A549 (cell line): ENCODE data around the gene FAM110D.

Source experiments
- EHMT2 ChIP-seq: fragments of 200-600 bp; sonication (generic); IDR thresholded peaks from 2 replicates; pipeline ENCODE4 v1.6.1; 2016; ENCODE audit warnings: antibody characterized with exemption, low read depth, mild to moderate bottlenecking, moderate library complexity
- RARB ChIP-seq: fragments of 250-450 bp; sonication (Bioruptor Pico); IDR thresholded peaks from 2 replicates; pipeline ENCODE4 v1.8.0; 2021; ENCODE audit warnings: mild to moderate bottlenecking, moderate library complexity
- RCOR1 ChIP-seq: fragments of 150-350 bp; IDR thresholded peaks from 2 replicates; pipeline ENCODE4 v1.6.1; 2014; ENCODE audit warnings: antibody characterized with exemption, low read length, low read depth
- RFX5 ChIP-seq: fragments of 450-650 bp; IDR thresholded peaks from 2 replicates; pipeline ENCODE4 v1.7.1; 2014; ENCODE audit warnings: antibody characterized with exemption, mild to moderate bottlenecking, moderate library complexity
- SREBF2 ChIP-seq: fragments of 450-650 bp; IDR thresholded peaks from 2 replicates; pipeline ENCODE4 v1.6.1; 2014; ENCODE audit warnings: mild to moderate bottlenecking, moderate library complexity
- TF ChIP-seq, protein P1 (sequence below): fragments of >200 bp; sonication (Bioruptor Twin); formaldehyde crosslinking; IDR thresholded peaks from 3 replicates; pipeline ENCODE4 v1.5.1; 2016
- TF ChIP-seq, protein P2 (sequence below): fragments of 250-450 bp; sonication (Bioruptor Pico); IDR thresholded peaks from 2 replicates; pipeline ENCODE4 v1.5.0; 2021; ENCODE audit warnings: mild to moderate bottlenecking, moderate library complexity, borderline replicate concordance
- TF ChIP-seq, protein P3 (sequence below): fragments of 450-650 bp; IDR thresholded peaks from 2 replicates; pipeline ENCODE4 v1.6.1; 2014; ENCODE audit warnings: antibody characterized with exemption

DNA sequence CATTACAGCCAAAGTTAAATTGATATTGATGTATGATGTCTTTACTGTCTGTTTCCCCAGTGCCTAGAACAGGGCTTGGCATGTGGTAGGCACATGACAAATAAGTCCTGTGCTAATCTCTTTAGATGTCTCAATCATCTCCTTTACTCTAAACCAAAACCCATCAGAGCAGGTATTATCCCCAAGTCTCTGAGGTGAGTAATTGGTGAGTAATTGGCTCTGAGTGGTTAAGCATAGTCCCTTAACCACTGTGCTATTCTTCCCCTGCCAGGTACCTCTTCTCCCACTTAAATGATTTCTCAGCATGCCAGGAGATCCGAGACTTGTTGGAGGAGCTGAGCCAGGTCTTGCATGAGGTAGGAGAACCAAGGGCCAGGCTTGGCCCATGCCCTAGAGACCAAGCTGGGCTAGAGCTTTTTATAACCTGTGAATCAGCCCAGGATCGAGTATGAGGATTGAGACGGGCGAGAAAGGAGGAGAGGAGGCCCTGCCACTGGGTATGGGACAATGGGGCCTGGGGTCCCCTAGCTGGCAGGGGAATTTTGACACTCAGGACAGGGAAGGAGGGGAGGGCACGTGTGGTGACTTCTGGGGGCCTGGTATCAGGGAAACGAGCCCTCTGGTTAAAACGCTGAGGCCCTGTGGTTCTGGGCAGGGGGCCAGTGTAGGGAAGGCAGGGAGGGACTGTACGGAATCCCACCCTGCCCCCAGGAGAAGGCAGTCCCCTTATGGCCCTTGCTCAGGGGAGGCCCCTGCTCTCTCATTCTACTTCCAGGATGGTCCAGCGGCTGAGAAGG is 22.9 kb downstream of the FAM110D start:
- TF ChIP-seq, protein P1, sequence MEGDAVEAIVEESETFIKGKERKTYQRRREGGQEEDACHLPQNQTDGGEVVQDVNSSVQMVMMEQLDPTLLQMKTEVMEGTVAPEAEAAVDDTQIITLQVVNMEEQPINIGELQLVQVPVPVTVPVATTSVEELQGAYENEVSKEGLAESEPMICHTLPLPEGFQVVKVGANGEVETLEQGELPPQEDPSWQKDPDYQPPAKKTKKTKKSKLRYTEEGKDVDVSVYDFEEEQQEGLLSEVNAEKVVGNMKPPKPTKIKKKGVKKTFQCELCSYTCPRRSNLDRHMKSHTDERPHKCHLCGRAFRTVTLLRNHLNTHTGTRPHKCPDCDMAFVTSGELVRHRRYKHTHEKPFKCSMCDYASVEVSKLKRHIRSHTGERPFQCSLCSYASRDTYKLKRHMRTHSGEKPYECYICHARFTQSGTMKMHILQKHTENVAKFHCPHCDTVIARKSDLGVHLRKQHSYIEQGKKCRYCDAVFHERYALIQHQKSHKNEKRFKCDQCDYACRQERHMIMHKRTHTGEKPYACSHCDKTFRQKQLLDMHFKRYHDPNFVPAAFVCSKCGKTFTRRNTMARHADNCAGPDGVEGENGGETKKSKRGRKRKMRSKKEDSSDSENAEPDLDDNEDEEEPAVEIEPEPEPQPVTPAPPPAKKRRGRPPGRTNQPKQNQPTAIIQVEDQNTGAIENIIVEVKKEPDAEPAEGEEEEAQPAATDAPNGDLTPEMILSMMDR: no peak
- TF ChIP-seq EHMT2 (no peak), RFX5 (no peak), RCOR1 (no peak), SREBF2 (no peak), RARB (CRISPR knock-in tag) (no peak)
- TF ChIP-seq, protein P2, sequence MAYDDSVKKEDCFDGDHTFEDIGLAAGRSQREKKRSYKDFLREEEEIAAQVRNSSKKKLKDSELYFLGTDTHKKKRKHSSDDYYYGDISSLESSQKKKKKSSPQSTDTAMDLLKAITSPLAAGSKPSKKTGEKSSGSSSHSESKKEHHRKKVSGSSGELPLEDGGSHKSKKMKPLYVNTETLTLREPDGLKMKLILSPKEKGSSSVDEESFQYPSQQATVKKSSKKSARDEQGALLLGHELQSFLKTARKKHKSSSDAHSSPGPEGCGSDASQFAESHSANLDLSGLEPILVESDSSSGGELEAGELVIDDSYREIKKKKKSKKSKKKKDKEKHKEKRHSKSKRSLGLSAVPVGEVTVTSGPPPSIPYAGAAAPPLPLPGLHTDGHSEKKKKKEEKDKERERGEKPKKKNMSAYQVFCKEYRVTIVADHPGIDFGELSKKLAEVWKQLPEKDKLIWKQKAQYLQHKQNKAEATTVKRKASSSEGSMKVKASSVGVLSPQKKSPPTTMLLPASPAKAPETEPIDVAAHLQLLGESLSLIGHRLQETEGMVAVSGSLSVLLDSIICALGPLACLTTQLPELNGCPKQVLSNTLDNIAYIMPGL (CRISPR knock-in tag): no peak
- TF ChIP-seq, protein P3, sequence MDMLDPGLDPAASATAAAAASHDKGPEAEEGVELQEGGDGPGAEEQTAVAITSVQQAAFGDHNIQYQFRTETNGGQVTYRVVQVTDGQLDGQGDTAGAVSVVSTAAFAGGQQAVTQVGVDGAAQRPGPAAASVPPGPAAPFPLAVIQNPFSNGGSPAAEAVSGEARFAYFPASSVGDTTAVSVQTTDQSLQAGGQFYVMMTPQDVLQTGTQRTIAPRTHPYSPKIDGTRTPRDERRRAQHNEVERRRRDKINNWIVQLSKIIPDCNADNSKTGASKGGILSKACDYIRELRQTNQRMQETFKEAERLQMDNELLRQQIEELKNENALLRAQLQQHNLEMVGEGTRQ: no peak
